Measurements from ENCODE around the gene SEMA5B. TPM values are rescaled to one million over a fixed set of nuclear protein-coding genes. Genes with fewer than 3 reads are reported as not detected.

SEMA5B gene
- total RNA-seq, 2 experiments from 2014 or later, result 0.13 to 2.3 TPM

- Histone ChIP-seq H3K4me1 (ENCODE audit: insufficient read depth, low read length, poor library complexity, severe bottlenecking) (no peaks in the 10 kb centered on the region), H3K9me2 (ENCODE audit: insufficient read depth, low read length) (no peaks in the 10 kb centered on the region), H3K27ac (ENCODE audit: low read depth, low read length, poor library complexity, severe bottlenecking) (no peak overlapping the region), H3K4me3 (ENCODE audit: low read depth, low read length, poor library complexity, severe bottlenecking) (no peak overlapping the region), H3K36me3 (ENCODE audit: insufficient read depth, low read length) (no peaks in the 10 kb centered on the region), H4K20me1 (ENCODE audit: insufficient read depth, low read length) (no peaks in the 10 kb centered on the region), H3K4me2 (ENCODE audit: low read length) (no peak overlapping the region), H2AFZ (ENCODE audit: low read length) (no peak overlapping the region), H3K9me3 (ENCODE audit: low read length) (no peaks in the 10 kb centered on the region), H3K79me2 (ENCODE audit: insufficient read depth, low read depth, low read length) (no peaks in the 10 kb centered on the region)
- ChIA-PET POLR2A (interaction anchor here (1.0 kb wide), 1 partner anchor 22 kb away, joined by 4 read pairs; no protein-coding TSS in a partner anchor), CTCF (ENCODE audit: unreplicated experiment) (no interaction called here)
- DNase-seq (ENCODE audit: low spot score), result no peak
- TF ChIP-seq CTCF (conservative IDR thresholded peaks at IDR 0.05; ENCODE audit: low read length) (no peak), EZH2phosphoT487 (IDR thresholded peaks at IDR 0.05; ENCODE audit: borderline replicate concordance, low read depth, low read length) (no peak)
- BruUV-seq (replicated peaks), result no TSS peak
- intact Hi-C loops (cut with micrococcal nuclease; ENCODE audit: unreplicated experiment), result no loop called here
These were observed 24.6 kb downstream of the SEMA5B start for GRCh38 chr3:123002749-123003497.

GRCh38 chr3:123002100-123002748 is 25.3 kb downstream of the SEMA5B start:
- Histone ChIP-seq H3K9me2 (ENCODE audit: insufficient read depth, low read length) (no peaks in the 10 kb centered on the region), H3K36me3 (ENCODE audit: insufficient read depth, low read length) (no peaks in the 10 kb centered on the region), H3K4me3 (ENCODE audit: low read depth, low read length, poor library complexity, severe bottlenecking) (no peak overlapping the region), H3K9me3 (ENCODE audit: low read length) (no peaks in the 10 kb centered on the region), H3K4me2 (ENCODE audit: low read length) (no peak overlapping the region), H2AFZ (ENCODE audit: low read length) (no peak overlapping the region), H4K20me1 (ENCODE audit: insufficient read depth, low read length) (no peaks in the 10 kb centered on the region), H3K4me1 (ENCODE audit: insufficient read depth, low read length, poor library complexity, severe bottlenecking) (no peaks in the 10 kb centered on the region), H3K79me2 (ENCODE audit: insufficient read depth, low read depth, low read length) (no peaks in the 10 kb centered on the region), H3K27ac (ENCODE audit: low read depth, low read length, poor library complexity, severe bottlenecking) (no peak overlapping the region)
- DNase-seq (ENCODE audit: low spot score), result no peak
- intact Hi-C loops (cut with micrococcal nuclease; ENCODE audit: unreplicated experiment), result no loop called here
- TF ChIP-seq EZH2phosphoT487 (IDR thresholded peaks at IDR 0.05; ENCODE audit: borderline replicate concordance, low read depth, low read length) (no peak), CTCF (conservative IDR thresholded peaks at IDR 0.05; ENCODE audit: low read length) (no peak)
- POLR2A ChIA-PET, result interaction anchor here (1.0 kb wide), 1 partner anchor 22 kb away, joined by 4 read pairs; no protein-coding TSS in a partner anchor
- CTCF ChIA-PET (ENCODE audit: unreplicated experiment), result no interaction called here
- no TSS peak for BruUV-seq (replicated peaks)

GRCh38 chr3:122998856-122999255 is 28.7 kb downstream of the SEMA5B start:
- no peaks in the 10 kb centered on the region for H3K79me2 ChIP-seq (ENCODE audit: insufficient read depth, low read depth, low read length)
- H3K9me2 ChIP-seq (ENCODE audit: insufficient read depth, low read length), result no peaks in the 10 kb centered on the region
- no peak for DNase-seq (ENCODE audit: low spot score)
- intact Hi-C loops (cut with micrococcal nuclease; ENCODE audit: unreplicated experiment), result no loop called here
- H2AFZ ChIP-seq (ENCODE audit: low read length), result no peak overlapping the region
- TF ChIP-seq CTCF (conservative IDR thresholded peaks at IDR 0.05; ENCODE audit: low read length) (no peak), EZH2phosphoT487 (IDR thresholded peaks at IDR 0.05; ENCODE audit: borderline replicate concordance, low read depth, low read length) (no peak)
- BruUV-seq (replicated peaks), result no TSS peak
- H3K9me3 ChIP-seq (ENCODE audit: low read length), result no peaks in the 10 kb centered on the region
- ChIA-PET CTCF (ENCODE audit: unreplicated experiment) (no interaction called here), POLR2A (no interaction called here)
- no peaks in the 10 kb centered on the region for H4K20me1 ChIP-seq (ENCODE audit: insufficient read depth, low read length)
- no peak overlapping the region for H3K4me3 ChIP-seq (ENCODE audit: low read depth, low read length, poor library complexity, severe bottlenecking)
- H3K27ac ChIP-seq (ENCODE audit: low read depth, low read length, poor library complexity, severe bottlenecking), result no peak overlapping the region
- H3K4me1 ChIP-seq (ENCODE audit: insufficient read depth, low read length, poor library complexity, severe bottlenecking), result no peaks in the 10 kb centered on the region
- H3K36me3 ChIP-seq (ENCODE audit: insufficient read depth, low read length), result no peaks in the 10 kb centered on the region
- no peak overlapping the region for H3K4me2 ChIP-seq (ENCODE audit: low read length)
